Measurements from ENCODE around the gene ADIRF. TPM values are rescaled to one million over a fixed set of nuclear protein-coding genes. Genes with fewer than 3 reads are reported as not detected.
"Not testable (repeated sequence)": the region's sequence is repeated elsewhere in the genome, so short reads cannot be mapped to it uniquely, and the experiment has no call there.

Gene ADIRF
- total RNA-seq, 1 donor from 2014 or later, result not detected

GRCh38 chr10:86952106-86952505, 16.2 kb upstream of the ADIRF start:
- no peak for DNase-seq (ENCODE audit: low spot score)
- Mint-ChIP-seq H3K4me3 (ENCODE audit: low read depth) (no peak overlapping the region), H3K4me1 (ENCODE audit: low read depth) (peaks cover 5% of the 10 kb centered on the region), H3K27ac (no peak overlapping the region), H3K9me3 (peaks cover 10% of the 10 kb centered on the region), H3K36me3 (ENCODE audit: low read depth) (no peaks in the 10 kb centered on the region), H3K27me3 (ENCODE audit: low read depth) (peaks cover 3% of the 10 kb centered on the region)
- intact Hi-C loops (cut with micrococcal nuclease), result no loop called here

- H3K4me1 Mint-ChIP-seq (ENCODE audit: low read depth); H3K27ac Mint-ChIP-seq; H3K36me3 Mint-ChIP-seq (ENCODE audit: low read depth); H3K27me3 Mint-ChIP-seq (ENCODE audit: low read depth); intact Hi-C loops (cut with micrococcal nuclease); DNase-seq (ENCODE audit: low spot score); H3K4me3 Mint-ChIP-seq (ENCODE audit: low read depth): not testable (repeated sequence)
- H3K9me3 Mint-ChIP-seq, result peaks cover 10% of the 10 kb centered on the region
Observed at GRCh38 chr10:86952697-86953096, 15.6 kb upstream of the ADIRF start.

DNA sequence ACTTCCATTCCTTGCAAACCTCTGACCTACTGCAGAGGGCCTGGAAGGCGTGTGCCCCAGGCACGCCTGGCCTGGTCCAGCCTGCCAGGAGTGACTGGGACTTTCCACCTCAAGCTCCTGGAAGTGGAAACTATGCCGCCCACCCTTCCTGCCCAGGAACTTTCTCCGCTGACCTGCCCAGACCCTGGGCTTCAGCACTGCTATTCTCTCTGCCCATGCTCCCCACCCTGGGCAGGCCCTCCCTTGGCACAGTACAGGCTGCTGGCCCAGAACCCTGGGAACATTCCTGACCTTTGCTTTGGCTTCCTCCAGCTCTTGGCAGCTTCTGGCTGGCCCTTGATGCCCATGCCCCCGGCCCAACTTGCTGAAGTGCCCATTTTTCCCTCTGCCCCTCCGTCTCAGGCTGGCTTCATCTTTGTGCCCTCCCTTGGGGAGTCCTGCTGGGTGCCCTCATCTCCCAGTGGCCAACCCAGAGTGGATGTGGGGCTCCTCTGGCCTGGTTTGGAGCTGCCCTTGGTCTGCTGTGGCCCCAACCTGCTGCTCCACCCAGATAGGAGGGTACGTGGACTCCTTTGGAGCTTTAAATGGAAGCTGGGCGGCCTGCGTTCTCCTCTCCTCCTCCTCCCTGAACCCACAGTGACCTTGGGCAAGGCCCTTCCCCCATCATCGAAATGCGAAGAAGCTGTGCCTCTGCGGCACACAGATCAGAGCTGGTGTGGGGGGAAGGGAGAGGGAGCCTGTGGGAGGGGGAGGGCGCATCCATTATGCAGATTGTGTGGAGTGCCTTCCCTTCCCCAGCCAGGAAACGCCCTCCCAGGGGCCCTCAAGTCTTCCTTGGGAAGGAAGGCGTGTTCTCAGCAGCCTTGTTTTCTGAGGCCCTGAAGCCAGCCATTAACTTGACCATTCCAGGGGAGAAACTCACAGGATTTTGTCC, 14.3 kb upstream of the ADIRF start:
- peaks cover 5% of the 10 kb centered on the region for H3K4me1 Mint-ChIP-seq (ENCODE audit: low read depth)
- intact Hi-C loops (cut with micrococcal nuclease), result no loop called here

DNA sequence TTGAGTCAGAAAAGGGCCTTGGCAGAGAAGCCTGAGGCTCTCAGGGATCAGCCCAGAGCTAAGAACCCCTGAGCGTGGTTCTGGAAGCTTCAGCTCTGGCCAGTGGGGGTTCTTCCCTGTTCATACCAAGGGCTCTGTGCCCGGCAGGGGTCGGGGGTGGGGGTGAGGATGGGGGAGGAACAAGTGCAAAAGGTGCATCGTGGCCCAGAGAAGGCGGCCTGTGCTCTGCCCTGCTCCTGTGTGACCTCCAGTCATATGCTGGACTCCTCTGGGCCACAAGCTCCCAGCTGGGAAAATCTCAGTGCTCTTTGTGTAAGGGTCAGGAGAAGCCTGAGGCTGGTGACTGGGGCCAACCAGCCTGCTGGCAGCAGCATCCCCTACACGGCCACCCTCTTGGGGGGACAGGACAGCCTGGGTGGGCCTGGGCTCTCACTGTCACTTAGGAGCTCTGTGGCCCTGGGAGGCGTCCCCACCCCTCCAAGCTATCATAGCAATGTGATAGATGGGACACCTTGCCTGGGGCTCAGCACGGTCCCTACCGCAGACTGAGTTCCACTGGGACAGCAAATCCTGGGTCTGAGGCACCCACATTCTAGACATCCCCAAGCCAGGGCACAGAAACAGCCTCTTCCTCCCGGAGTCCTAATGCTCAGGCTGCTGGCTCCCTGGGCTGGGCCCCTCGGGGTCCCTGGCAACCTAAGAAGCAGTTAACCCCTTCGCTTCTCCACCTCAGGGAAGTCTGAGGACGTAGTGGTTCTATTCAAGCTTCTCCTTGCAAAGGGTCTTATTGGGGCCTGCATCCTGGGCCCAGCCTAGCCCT, 13.4 kb upstream of the ADIRF start:
- Mint-ChIP-seq H3K4me1 (ENCODE audit: low read depth) (peaks cover 5% of the 10 kb centered on the region), H3K36me3 (ENCODE audit: low read depth) (no peaks in the 10 kb centered on the region), H3K27me3 (ENCODE audit: low read depth) (no peaks in the 10 kb centered on the region), H3K9me3 (peaks cover 10% of the 10 kb centered on the region), H3K4me3 (ENCODE audit: low read depth) (no peak overlapping the region), H3K27ac (no peak overlapping the region)
- intact Hi-C loops (cut with micrococcal nuclease), result no loop called here
- no peak for DNase-seq (ENCODE audit: low spot score)

More for the DNA sequence above, 14.3 kb upstream of the ADIRF start:
- no peak overlapping the region for H3K4me3 Mint-ChIP-seq (ENCODE audit: low read depth)
- H3K36me3 Mint-ChIP-seq (ENCODE audit: low read depth), result no peaks in the 10 kb centered on the region
- no peak for DNase-seq (ENCODE audit: low spot score)
- H3K27me3 Mint-ChIP-seq (ENCODE audit: low read depth), result no peaks in the 10 kb centered on the region
- no peak overlapping the region for H3K27ac Mint-ChIP-seq
- peaks cover 10% of the 10 kb centered on the region for H3K9me3 Mint-ChIP-seq

DNA sequence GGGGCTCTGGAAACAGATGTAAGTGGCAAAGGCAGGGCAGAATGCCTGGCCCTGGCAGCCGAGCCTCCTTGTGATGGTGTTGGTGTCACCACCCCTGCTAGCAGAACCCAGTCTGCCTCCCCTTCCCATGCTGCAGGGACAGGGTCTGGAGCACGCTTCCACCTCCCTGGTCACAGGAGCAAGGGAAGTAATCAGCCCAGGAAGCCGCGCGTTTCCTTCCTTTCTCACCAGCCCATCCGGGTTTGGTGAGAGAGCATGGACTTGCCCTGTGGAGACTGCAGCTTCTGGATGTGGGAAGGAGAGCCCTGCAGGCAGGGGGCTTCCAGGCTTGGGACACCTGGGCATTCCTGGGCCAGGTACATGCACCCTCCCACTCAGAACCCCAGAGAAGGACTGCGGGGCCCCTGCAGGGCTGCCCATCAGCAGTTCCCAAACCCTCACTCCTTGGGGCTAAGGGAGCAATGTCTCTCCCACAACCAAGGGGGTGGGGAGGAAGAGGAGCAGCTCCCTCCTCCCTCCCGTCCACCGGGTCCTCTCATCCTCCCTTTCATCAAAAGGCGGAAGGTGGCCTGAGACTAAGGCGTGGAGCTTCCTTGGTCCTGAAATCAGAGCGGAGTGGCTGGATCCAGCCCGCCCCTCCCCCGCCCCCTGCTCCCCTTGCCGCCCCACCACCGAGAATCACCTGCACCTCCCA, 12.6 kb upstream of the ADIRF start:
- peaks cover 2% of the 10 kb centered on the region for H3K4me1 Mint-ChIP-seq (ENCODE audit: low read depth)
- intact Hi-C loops (cut with micrococcal nuclease), result no loop called here
- DNase-seq (ENCODE audit: low spot score), result no peak
- no peak overlapping the region for H3K27ac Mint-ChIP-seq
- H3K36me3 Mint-ChIP-seq (ENCODE audit: low read depth), result no peaks in the 10 kb centered on the region
- no peak overlapping the region for H3K4me3 Mint-ChIP-seq (ENCODE audit: low read depth)
- no peaks in the 10 kb centered on the region for H3K27me3 Mint-ChIP-seq (ENCODE audit: low read depth)
- peaks cover 10% of the 10 kb centered on the region for H3K9me3 Mint-ChIP-seq

- Mint-ChIP-seq H3K9me3 (peaks cover 10% of the 10 kb centered on the region), H3K4me3 (ENCODE audit: low read depth) (no peak overlapping the region), H3K36me3 (ENCODE audit: low read depth) (no peaks in the 10 kb centered on the region), H3K4me1 (ENCODE audit: low read depth) (peaks cover 2% of the 10 kb centered on the region), H3K27ac (no peak overlapping the region), H3K27me3 (ENCODE audit: low read depth) (no peaks in the 10 kb centered on the region)
- DNase-seq (ENCODE audit: low spot score), result no peak
- intact Hi-C loops (cut with micrococcal nuclease), result no loop called here
Observed at GRCh38 chr10:86956195-86956847, 12.0 kb upstream of the ADIRF start.

- DNase-seq (ENCODE audit: low spot score), result no peak
- peaks cover 2% of the 10 kb centered on the region for H3K4me1 Mint-ChIP-seq (ENCODE audit: low read depth)
- H3K27ac Mint-ChIP-seq, result no peak overlapping the region
- intact Hi-C loops (cut with micrococcal nuclease), result no loop called here
- no peaks in the 10 kb centered on the region for H3K27me3 Mint-ChIP-seq (ENCODE audit: low read depth)
- H3K9me3 Mint-ChIP-seq, result peaks cover 6% of the 10 kb centered on the region
- H3K4me3 Mint-ChIP-seq (ENCODE audit: low read depth), result no peak overlapping the region
- H3K36me3 Mint-ChIP-seq (ENCODE audit: low read depth), result no peaks in the 10 kb centered on the region
Observed at GRCh38 chr10:86956848-86957448, 11.3 kb upstream of the ADIRF start.

GRCh38 chr10:86957471-86958115, 10.7 kb upstream of the ADIRF start, which contains the start of gene MMRN2:
Gene MMRN2, minus strand, starts transcription at chr10:86957615. Its CDS starts 74 bp downstream, at chr10:86957541.
- no peak within 1 kb of the TSS for H3K4me3 Mint-ChIP-seq (ENCODE audit: low read depth)
- intact Hi-C loops (cut with micrococcal nuclease), result no loop called here
- peaks cover 2% of the 10 kb centered on the region for H3K4me1 Mint-ChIP-seq (ENCODE audit: low read depth)
- H3K27me3 Mint-ChIP-seq (ENCODE audit: low read depth), result no peaks in the 10 kb centered on the region
- no peaks in the 10 kb centered on the region for H3K36me3 Mint-ChIP-seq (ENCODE audit: low read depth)
- H3K9me3 Mint-ChIP-seq, result no peaks in the 10 kb centered on the region
- DNase-seq (ENCODE audit: low spot score), result no peak
- H3K27ac Mint-ChIP-seq, result no peak within 1 kb of the TSS

DNA sequence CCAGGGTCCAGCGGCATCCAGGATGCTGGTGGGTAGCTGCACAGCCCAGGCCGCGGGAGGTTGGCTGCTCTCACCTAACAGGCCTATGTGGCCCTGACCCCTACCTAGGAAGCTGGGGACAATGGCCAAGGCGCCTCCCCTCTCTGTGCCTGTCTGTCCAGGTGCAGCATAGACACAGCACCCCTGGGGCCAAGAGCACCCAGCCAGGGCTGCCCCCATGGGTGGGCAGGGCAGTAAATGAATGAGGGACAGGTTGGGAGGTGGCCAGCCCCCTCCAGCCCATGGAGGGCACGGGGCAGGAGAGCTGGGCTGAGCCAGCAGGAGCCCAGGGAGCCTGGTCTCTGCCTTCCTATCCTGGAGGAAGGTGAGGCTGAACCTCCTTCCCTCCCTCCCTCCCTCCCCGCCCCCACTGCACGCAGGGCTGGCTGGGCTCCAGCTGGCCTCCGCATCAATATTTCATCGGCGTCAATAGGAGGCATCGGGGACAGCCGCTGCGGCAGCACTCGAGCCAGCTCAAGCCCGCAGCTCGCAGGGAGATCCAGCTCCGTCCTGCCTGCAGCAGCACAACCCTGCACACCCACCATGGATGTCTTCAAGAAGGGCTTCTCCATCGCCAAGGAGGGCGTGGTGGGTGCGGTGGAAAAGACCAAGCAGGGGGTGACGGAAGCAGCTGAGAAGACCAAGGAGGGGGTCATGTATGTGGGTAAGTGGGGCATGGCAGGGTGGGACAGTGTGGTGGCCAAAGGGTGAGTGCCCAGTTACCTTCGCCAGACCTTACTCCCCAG, 10.0 kb upstream of the ADIRF start, which contains the start of gene SNCG:
SNCG (plus strand) TSS at position 484 of the 785 bp plus-strand sequence; CDS start at position 583, 99 bp downstream.
- Mint-ChIP-seq H3K9me3 (no peaks in the 10 kb centered on the region), H3K36me3 (ENCODE audit: low read depth) (no peaks in the 10 kb centered on the region), H3K27ac (no peak within 1 kb of the TSS)

GRCh38 chr10:86958901-86959736, 9.2 kb upstream of the ADIRF start:
- intact Hi-C loops (cut with micrococcal nuclease), result no loop called here

More for the DNA sequence above, 10.0 kb upstream of the ADIRF start, which contains the start of gene SNCG:
- no peak for DNase-seq (ENCODE audit: low spot score)
- Mint-ChIP-seq H3K27me3 (ENCODE audit: low read depth) (no peaks in the 10 kb centered on the region), H3K4me3 (ENCODE audit: low read depth) (no peak within 1 kb of the TSS), H3K4me1 (ENCODE audit: low read depth) (peaks cover 2% of the 10 kb centered on the region)
- intact Hi-C loops (cut with micrococcal nuclease), result no loop called here

More at GRCh38 chr10:86958901-86959736, 9.2 kb upstream of the ADIRF start:
- no peak overlapping the region for H3K4me3 Mint-ChIP-seq (ENCODE audit: low read depth)
- no peaks in the 10 kb centered on the region for H3K27me3 Mint-ChIP-seq (ENCODE audit: low read depth)
- H3K36me3 Mint-ChIP-seq (ENCODE audit: low read depth), result no peaks in the 10 kb centered on the region
- peaks cover 2% of the 10 kb centered on the region for H3K4me1 Mint-ChIP-seq (ENCODE audit: low read depth)
- H3K9me3 Mint-ChIP-seq, result no peaks in the 10 kb centered on the region
- DNase-seq (ENCODE audit: low spot score), result no peak
- no peak overlapping the region for H3K27ac Mint-ChIP-seq

Measured in activated T-helper 2 cell treated with anti-CD3 and anti-CD28 coated beads, Interferon-gamma antibody, Interleukin-2, Interleukin-4, amounts not matched to agents 10 μg/mL and 5 μg/mL and 100 μg/mL, durations not matched to agents 14 hours and 24 hours and 36 hours (primary cell).